Bone marrow (tissue), 2 donors: ENCODE measurements around the gene RAPGEF5.

Source experiments
- DNase-seq, 2 donors: peaks; one replicate each; lab custom pipeline; 2025; lab: John Stamatoyannopoulos, UW

RAPGEF5 gene, protein sequence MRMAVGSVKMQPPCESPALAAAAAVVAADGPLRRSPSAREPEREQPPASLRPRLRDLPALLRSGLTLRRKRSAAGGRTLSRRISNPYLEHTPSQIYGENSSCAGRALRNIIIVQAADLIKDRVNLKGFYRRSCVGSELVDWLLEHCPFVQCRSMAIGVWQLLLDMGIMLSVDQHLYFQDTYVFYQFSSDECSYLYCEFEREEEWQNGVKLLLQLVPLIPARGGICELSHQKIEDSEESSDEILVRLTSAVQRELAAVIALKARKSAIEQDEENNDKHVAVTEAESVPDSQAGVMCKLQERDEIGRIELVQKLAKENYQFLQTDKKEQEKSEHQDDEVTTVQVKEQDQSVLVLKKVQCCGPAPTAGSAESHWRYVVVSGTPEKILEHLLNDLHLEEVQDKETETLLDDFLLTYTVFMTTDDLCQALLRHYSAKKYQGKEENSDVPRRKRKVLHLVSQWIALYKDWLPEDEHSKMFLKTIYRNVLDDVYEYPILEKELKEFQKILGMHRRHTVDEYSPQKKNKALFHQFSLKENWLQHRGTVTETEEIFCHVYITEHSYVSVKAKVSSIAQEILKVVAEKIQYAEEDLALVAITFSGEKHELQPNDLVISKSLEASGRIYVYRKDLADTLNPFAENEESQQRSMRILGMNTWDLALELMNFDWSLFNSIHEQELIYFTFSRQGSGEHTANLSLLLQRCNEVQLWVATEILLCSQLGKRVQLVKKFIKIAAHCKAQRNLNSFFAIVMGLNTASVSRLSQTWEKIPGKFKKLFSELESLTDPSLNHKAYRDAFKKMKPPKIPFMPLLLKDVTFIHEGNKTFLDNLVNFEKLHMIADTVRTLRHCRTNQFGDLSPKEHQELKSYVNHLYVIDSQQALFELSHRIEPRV

GRCh38 chr7:22356701-22357310 is at the start of gene RAPGEF5:
Gene RAPGEF5, minus strand, starts transcription at chr7:22357154. Its CDS starts 94 bp downstream, at chr7:22357060.
- DNase-seq = no peak

DNA sequence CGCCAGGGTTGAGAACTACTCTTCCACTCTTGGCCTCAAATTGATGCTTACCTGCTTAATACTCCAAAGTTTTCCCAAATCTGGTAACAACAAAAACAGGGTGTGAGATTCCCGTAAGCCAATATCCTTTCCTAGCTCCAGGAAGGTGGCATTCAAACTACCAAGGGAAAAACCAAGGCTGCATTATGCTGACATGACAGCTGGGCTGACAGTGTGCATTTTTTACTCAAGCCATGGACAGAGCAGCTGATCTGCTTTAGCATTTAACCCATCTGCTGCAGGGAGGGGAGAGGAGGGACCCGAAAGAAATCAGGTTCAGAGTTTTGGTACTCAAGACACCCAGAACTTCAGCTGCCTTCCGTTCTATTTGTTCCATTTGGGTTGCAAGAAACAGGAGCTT is 49.8 kb upstream of the RAPGEF5 start:
- DNase-seq = no peak

GRCh38 chr7:22404421-22405023 is 47.6 kb upstream of the RAPGEF5 start:
- DNase-seq = no peak

- no peak for DNase-seq
Measured at GRCh38 chr7:22403344-22403743, 46.4 kb upstream of the RAPGEF5 start.

DNA sequence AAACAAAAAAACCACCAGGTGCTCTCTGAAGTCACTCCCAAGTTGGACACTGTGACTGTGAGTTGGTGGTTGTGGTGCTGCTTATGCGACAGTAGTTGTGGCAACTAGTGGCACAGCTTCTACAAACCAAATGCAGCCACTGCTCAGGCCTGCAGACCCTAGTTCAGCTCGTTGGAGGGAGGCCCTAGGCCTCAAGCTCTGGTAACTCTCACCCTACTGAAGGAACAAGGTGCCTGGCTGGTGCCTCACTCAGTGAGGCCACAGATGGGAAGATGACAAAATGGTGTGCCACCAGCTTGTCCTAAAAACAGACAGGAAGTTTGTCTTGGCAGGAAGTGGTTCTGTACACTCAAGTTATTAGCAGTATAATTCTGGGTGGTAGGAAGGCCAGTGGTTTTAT is 45.3 kb upstream of the RAPGEF5 start:
- DNase-seq = no peak

GRCh38 chr7:22400936-22401553 is 44.1 kb upstream of the RAPGEF5 start:
- DNase-seq = no peak

GRCh38 chr7:22400150-22400814 is 43.3 kb upstream of the RAPGEF5 start:
- no peak for DNase-seq

DNA sequence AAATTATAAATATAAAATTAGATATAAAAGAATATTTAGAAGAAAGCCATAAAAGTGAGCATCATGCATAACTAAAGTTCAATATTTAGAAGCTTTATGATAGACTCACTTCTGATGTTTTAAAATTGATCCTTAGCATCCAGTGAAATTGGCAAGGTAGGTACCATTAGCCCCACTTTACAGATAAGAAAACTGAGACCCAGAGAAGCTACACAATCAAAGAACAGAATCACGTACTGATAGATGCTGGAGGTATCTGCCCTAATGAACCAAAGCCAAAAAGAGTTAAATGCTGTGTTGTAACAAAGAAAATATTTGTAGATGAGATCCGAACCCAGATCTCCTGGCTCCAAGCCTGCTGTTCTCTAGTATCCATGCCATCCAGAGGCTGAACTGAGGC is 42.6 kb upstream of the RAPGEF5 start:
- DNase-seq = no peak

DNA sequence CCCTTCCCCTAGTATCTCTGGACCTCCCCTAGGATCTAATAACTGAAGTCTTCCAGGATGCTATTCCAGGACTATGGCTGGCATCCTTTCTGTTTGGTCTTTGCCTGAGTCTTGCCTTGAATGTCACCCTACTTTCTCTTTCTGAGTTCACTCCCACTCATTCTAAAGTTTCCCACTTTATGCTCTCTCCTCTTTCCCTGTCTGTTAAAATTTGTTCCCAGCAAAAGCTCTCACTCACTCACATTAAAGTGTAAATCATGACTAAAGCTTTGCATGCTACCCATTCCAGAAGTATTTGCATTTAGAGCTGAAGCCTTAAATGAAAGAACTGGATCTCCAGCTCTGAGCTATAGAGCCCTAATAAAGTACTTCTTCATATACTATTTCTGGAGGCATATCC is 42.1 kb upstream of the RAPGEF5 start:
- DNase-seq = no peak

DNA sequence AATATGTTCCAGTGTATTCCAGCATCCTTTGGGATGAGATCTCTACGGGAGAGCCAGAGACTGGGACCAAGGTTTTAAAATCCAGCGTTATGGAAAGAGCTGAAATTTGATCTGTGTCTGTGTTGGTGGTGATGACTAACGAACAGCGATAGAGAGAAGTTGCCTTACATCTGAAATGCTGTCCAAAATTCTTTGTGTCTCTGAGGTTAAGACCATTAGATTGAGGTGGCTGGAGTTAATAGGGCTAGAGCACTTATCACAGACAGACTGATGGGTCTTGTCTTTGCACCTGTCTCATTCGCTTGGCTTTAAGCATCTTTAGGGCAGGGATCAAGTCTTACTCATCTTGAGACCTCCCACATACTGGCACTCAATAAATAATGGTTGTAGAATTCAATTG is 41.0 kb upstream of the RAPGEF5 start:
- DNase-seq = no peak

DNA sequence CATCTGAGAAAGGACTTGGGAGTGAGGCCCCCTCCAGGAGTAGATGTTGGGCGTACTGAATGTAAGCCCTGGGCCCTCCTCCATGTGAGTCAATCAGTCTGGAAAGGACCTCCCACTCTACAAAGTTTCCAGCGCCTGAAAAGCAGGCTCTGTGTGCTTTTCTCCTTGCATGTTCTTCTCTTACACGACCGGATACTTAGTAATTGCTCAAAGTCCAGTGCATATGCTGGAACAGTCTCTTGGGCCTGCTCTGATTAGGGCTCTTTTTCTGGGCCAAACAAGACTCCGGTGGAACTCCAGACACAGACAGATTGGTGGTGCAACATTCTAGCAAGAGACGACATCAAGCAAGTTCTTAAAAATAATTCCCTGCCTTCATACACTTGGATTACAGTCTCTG is 38.3 kb upstream of the RAPGEF5 start:
- no peak for DNase-seq

DNA sequence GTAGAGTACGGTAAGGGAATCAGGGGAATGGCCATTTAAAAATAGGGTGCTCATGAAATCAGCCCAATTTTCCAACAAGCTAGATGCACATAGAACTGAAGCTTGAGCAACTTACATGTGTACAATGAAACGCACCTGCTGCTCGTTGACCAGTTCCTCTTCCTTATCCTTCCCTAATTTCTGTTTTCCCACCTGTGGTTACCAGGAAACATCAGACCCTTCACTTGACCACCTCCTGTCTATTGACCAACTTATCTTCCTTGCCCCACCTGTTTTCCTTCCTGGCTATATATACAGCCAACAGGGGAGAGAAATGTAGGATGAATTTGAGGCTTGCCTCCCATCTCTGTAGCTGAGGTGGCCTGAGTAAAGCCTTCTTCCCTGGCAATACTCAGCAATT is 37.8 kb upstream of the RAPGEF5 start:
- no peak for DNase-seq

GRCh38 chr7:22393913-22394729 is 37.2 kb upstream of the RAPGEF5 start:
- no peak for DNase-seq

- DNase-seq = no peak
Measured at GRCh38 chr7:22390516-22390915, 33.6 kb upstream of the RAPGEF5 start.

GRCh38 chr7:22389892-22390291 is 32.9 kb upstream of the RAPGEF5 start:
- DNase-seq = no peak

DNA sequence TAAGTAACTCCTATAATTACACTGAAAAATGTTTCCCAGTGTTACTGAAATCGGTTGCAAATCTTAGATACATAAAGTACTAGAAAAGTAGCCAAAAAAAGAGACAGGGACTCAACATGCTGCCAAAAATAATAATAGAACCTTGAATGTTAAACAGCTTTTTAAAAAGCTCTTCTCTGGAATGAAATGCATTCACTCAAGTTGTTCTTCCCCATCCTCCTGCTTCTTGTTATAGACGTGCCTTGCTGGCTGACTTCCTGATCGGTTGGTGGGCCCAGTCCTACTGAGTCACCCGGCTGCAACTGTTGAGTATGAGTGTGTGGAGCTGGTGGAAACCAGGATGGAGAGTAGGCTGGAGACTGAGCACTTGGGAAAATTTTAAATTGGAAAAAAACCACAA is 30.6 kb upstream of the RAPGEF5 start:
- no peak for DNase-seq

- DNase-seq = no peak
Measured at GRCh38 chr7:22386865-22387264, 29.9 kb upstream of the RAPGEF5 start.

GRCh38 chr7:22386206-22386858 is 29.4 kb upstream of the RAPGEF5 start:
- DNase-seq = no peak

DNA sequence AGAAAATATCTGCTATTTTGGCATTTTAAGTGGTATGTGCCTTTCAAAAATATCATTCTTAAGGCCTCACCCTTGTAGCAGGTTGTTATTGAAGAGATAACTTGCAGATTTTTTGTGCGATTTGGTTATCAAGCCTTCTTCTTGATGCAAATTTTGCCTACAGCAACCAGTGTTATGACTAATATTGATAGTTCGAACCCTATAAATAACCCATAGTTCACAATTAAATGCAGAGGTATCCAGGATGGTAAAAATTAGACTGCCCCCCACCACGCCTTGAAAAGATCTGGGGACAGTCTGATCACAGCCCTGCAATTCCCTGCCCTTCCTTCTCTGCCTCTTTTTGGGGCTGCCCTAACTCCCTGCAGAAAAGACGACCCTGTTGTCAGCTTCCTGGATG is 28.4 kb upstream of the RAPGEF5 start:
- no peak for DNase-seq

- no peak for DNase-seq
Measured at GRCh38 chr7:22380333-22380732, 23.4 kb upstream of the RAPGEF5 start.
